ENCODE data around the gene PRCC. TPM values are rescaled to one million over a fixed set of nuclear protein-coding genes. Genes with fewer than 3 reads are reported as not detected.

Gene PRCC
- total RNA-seq, 1 donor from 2014 or later = 16.3 TPM

GRCh38 chr1:156738916-156739315, 28.4 kb upstream of the PRCC start:
- H3K36me3 ChIP-seq = peaks cover 40 to 48% of the 10 kb centered on the region in 2 donors
- H3K27ac ChIP-seq = no peak overlapping the region
- H3K27me3 ChIP-seq = no peaks in the 10 kb centered on the region
- TF ChIP-seq, protein P1, sequence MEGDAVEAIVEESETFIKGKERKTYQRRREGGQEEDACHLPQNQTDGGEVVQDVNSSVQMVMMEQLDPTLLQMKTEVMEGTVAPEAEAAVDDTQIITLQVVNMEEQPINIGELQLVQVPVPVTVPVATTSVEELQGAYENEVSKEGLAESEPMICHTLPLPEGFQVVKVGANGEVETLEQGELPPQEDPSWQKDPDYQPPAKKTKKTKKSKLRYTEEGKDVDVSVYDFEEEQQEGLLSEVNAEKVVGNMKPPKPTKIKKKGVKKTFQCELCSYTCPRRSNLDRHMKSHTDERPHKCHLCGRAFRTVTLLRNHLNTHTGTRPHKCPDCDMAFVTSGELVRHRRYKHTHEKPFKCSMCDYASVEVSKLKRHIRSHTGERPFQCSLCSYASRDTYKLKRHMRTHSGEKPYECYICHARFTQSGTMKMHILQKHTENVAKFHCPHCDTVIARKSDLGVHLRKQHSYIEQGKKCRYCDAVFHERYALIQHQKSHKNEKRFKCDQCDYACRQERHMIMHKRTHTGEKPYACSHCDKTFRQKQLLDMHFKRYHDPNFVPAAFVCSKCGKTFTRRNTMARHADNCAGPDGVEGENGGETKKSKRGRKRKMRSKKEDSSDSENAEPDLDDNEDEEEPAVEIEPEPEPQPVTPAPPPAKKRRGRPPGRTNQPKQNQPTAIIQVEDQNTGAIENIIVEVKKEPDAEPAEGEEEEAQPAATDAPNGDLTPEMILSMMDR (IDR thresholded peaks at IDR 0.05) = no peak
- H3K4me3 ChIP-seq = no peak overlapping the region
- no peak for DNase-seq (ENCODE audit: low spot score in 2 of 2)
- peaks cover 4 to 16% of the 10 kb centered on the region in 2 donors for H3K4me1 ChIP-seq
- H3K9me3 ChIP-seq = no peaks in the 10 kb centered on the region
- intact Hi-C loops (cut with DNase I) = no loop called here

- intact Hi-C loops (cut with DNase I) = loop anchor here (10.0 kb wide), 1 partner anchor 615 kb away; no protein-coding TSS in a partner anchor
- Histone ChIP-seq H3K4me1 (peaks cover 4 to 22% of the 10 kb centered on the region in 2 donors), H3K27me3 (no peaks in the 10 kb centered on the region), H3K36me3 (peaks cover 42 to 58% of the 10 kb centered on the region in 2 donors), H3K4me3 (peak overlapping the region; percentile 55 to 91), H3K27ac (peak overlapping the region; percentile 56 to 62), H3K9me3 (no peaks in the 10 kb centered on the region)
- no peak for DNase-seq (ENCODE audit: low spot score in 2 of 2)
- TF ChIP-seq, protein P1 (IDR thresholded peaks at IDR 0.05) = no peak
Measured at GRCh38 chr1:156740237-156740740, 27.0 kb upstream of the PRCC start.

- DNase-seq (ENCODE audit: low spot score in 2 of 2) = peak; percentile 97 to 100
- peaks cover 4 to 27% of the 10 kb centered on the region in 2 donors for H3K4me1 ChIP-seq
- peaks cover 42 to 55% of the 10 kb centered on the region in 2 donors for H3K36me3 ChIP-seq
- H3K27me3 ChIP-seq = no peaks in the 10 kb centered on the region
- H3K9me3 ChIP-seq = no peaks in the 10 kb centered on the region
- TF ChIP-seq, protein P1 (IDR thresholded peaks at IDR 0.05) = no peak
- H3K4me3 ChIP-seq = peak within 1 kb of the TSS; percentile 55 to 91
- intact Hi-C loops (cut with DNase I) = loop anchor here (1.0 to 10.0 kb wide), 4 partner anchors 10 to 616 kb away; partner anchors contain the start of genes HDGF, ISG20L2, METTL25B and PRCC
- H3K27ac ChIP-seq = peak within 1 kb of the TSS; percentile 87 to 91
Measured at GRCh38 chr1:156740741-156741480, 26.4 kb upstream of the PRCC start, which contains the start of gene MRPL24. MRPL24 (minus strand) TSS chr1:156741088; CDS start chr1:156738704, 2,384 bp downstream.

DNA sequence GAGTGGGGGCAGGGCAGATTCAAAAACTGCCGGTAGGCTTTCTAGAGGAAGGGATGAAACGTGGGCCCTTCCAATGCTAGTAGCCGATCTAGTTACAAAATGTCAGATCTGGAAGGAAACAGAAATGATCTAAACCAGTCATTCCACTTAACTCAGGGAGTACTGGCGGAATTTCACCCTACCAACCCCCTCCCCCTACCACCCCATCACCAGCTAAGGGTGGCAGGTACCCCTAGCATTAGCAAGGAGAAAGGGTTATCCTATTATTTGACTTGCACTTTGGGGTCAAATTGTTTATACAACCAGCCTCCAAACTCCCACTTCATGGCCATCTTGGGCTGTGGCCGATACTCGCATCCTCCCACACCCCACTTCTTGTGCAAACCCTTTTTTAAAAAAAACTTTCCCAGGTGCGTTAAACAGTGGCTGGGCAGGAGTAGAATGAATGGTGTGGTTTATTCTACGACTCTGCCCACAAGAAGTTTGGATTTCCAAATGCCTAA, 25.8 kb upstream of the PRCC start:
- intact Hi-C loops (cut with DNase I) = loop anchor here (1.0 to 10.0 kb wide), 4 partner anchors 10 to 617 kb away; partner anchors contain the start of genes HDGF, ISG20L2, METTL25B and PRCC
- no peaks in the 10 kb centered on the region for H3K9me3 ChIP-seq
- H3K4me1 ChIP-seq = peaks cover 10 to 33% of the 10 kb centered on the region in 2 donors
- peak overlapping the region; percentile 37 to 46 for H3K4me3 ChIP-seq
- peak overlapping the region; percentile 87 to 91 for H3K27ac ChIP-seq
- no peak for DNase-seq (ENCODE audit: low spot score in 2 of 2)
- TF ChIP-seq, protein P1 (IDR thresholded peaks at IDR 0.05) = no peak
- peaks cover 36 to 53% of the 10 kb centered on the region in 2 donors for H3K36me3 ChIP-seq
- no peaks in the 10 kb centered on the region for H3K27me3 ChIP-seq

DNA sequence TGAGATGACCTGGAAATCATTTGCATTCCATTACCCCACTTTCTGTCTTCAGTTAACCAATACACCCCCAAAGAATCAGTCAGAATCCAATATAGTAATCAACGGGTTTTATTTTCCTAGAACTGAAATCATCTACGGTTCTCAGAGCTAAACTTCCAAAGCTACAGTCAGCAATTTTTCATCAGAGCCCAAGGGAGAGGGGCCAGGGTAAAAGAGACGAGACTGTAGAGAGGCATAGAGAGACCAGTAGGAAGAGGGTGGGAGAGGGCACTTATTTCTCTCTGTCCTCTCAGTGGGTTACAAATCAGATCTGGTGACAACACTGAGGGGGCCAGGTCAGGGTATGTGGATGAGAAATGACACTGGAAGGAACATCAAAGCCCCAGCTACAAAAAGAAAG, 25.3 kb upstream of the PRCC start:
- TF ChIP-seq, protein P1 (IDR thresholded peaks at IDR 0.05) = no peak
- H3K27me3 ChIP-seq = no peaks in the 10 kb centered on the region
- no peaks in the 10 kb centered on the region for H3K9me3 ChIP-seq
- no peak for DNase-seq (ENCODE audit: low spot score in 2 of 2)
- intact Hi-C loops (cut with DNase I) = loop anchor here (10.0 kb wide), 1 partner anchor 617 kb away; no protein-coding TSS in a partner anchor
- H3K4me1 ChIP-seq = peaks cover 10 to 34% of the 10 kb centered on the region in 2 donors
- peaks cover 32 to 50% of the 10 kb centered on the region in 2 donors for H3K36me3 ChIP-seq
- H3K27ac ChIP-seq = peak overlapping the region; percentile 87 to 91
- H3K4me3 ChIP-seq = no peak overlapping the region
